Natural killer cell (primary cell): ENCODE measurements around the gene SPATA2L. TPM values are rescaled to one million over a fixed set of nuclear protein-coding genes. Genes with fewer than 3 reads are reported as not detected.

Experiments
- ATAC-seq, 3 donors: fragments of 150-1000 bp in 2 of 3; fragments of 200-7000 bp in 1 of 3; cut with Tn5 transposase; 1 replicate in 1 of 3; 2 replicates in 2 of 3; pipeline ENCODE4 v1.10.0; 2021; ENCODE audit warnings: mild to moderate bottlenecking in 2 of 3, moderate library complexity in 2 of 3
- DNase-seq, 2 donors: peaks; one replicate each; pipeline versions ENCODE4 v3.0.0 to v3.0.0-alpha.2; 2013 to 2021; ENCODE audit warnings: mixed read lengths in 1 of 2
- H3K27ac ChIP-seq: one replicate; pipeline ENCODE4 v1.5.1; 2013; ENCODE audit warnings: mild to moderate bottlenecking, low read length
- H3K27me3 ChIP-seq: one replicate; pipeline ENCODE4 v1.6.1; 2013; ENCODE audit warnings: low read length; ENCODE audit not compliant: control insufficient read depth, insufficient read depth
- H3K36me3 ChIP-seq: one replicate; pipeline ENCODE4 v1.6.1; 2013; ENCODE audit warnings: low read length; ENCODE audit not compliant: control insufficient read depth, insufficient read depth
- H3K4me1 ChIP-seq: one replicate; pipeline ENCODE4 v1.6.1; 2013; ENCODE audit warnings: low read length; ENCODE audit not compliant: control insufficient read depth, insufficient read depth
- H3K4me3 ChIP-seq: one replicate; pipeline ENCODE4 v1.5.1; 2013; ENCODE audit warnings: low read length
- H3K9me3 ChIP-seq: one replicate; pipeline ENCODE4 v1.6.1; 2013; ENCODE audit warnings: low read length; ENCODE audit not compliant: control insufficient read depth, insufficient read depth
- H3K27ac Mint-ChIP-seq, 2 donors: one replicate each; pipeline ENCODE4 v1.8.0; 2022; ENCODE audit warnings: mild to moderate bottlenecking in 2 of 2, mixed read lengths in 2 of 2, moderate library complexity in 1 of 2
- H3K27me3 Mint-ChIP-seq, 2 donors: one replicate each; pipeline ENCODE4 v1.8.0; 2022; ENCODE audit warnings: low read depth in 2 of 2, mixed read lengths in 2 of 2
- H3K36me3 Mint-ChIP-seq: one replicate; pipeline ENCODE4 v1.8.0; 2022; ENCODE audit warnings: mixed read lengths
- H3K4me1 Mint-ChIP-seq, 2 donors: one replicate each; pipeline ENCODE4 v1.8.0; 2022; ENCODE audit warnings: mixed read lengths in 2 of 2
- H3K4me3 Mint-ChIP-seq: one replicate; pipeline ENCODE4 v1.8.0; 2022; ENCODE audit warnings: mild to moderate bottlenecking, moderate library complexity, mixed read lengths
- H3K9me3 Mint-ChIP-seq, 2 donors: one replicate each; pipeline ENCODE4 v1.8.0; 2022; ENCODE audit warnings: mixed read lengths in 2 of 2
- WGBS: methylation state at CpG from one replicate; pipeline ENCODE4 v1.1.7; 2013; ENCODE audit warnings: missing lambda C conversion rate; ENCODE audit not compliant: insufficient coverage; 5-methylcytosine and 5-hydroxymethylcytosine counted together
- intact Hi-C: fragments of 100-400 bp; cut with micrococcal nuclease; formaldehyde crosslinking; loops from one replicate; pipeline ENCODE4 v1.14.2; 2022
- total RNA-seq, 4 donors: library from RNA; stranded (reverse); fragments of 120-200 nt in 1 of 4; gene quantifications; one replicate each; pipeline versions ENCODE4 v1.2.3 to v1.2.4, GENCODE V29; 2013 to 2022
- TF ChIP-seq, protein P1 (sequence below): fragments of 200-600 bp; IDR thresholded peaks from one replicate; pipeline ENCODE4 v1.8.0; 2022; ENCODE audit warnings: antibody characterized with exemption

SPATA2L gene
- total RNA-seq, 3 donors from 2014 or later (not counting 1 experiment from before 2014, with no cell fraction given): 23.1 to 37.9 (median 24.0) TPM

DNA sequence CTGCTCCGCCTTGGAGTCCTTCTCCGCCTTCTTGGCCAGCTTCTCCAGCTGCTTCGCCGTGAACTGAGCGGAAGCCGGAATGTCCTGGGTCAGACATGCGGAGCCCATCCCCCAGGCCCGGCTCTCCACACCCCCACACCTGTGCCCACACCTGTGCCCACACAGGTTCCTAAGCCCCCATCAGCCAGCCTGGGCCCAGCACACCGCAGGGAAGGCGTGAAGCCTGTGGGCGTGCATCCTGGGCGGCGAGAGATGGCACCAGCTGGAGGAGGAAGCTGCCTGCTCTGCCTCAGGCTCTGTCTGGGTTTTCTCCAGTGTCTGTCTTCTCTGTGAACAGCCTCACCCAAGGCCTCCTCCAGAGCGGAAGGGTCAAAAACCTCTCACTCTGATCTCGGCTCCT is 49.9 kb downstream of the SPATA2L start:
- intact Hi-C loops: loop anchor here (10.0 kb wide), 1 partner anchor 87 kb away; the partner anchor contains the start of gene RPL13

DNA sequence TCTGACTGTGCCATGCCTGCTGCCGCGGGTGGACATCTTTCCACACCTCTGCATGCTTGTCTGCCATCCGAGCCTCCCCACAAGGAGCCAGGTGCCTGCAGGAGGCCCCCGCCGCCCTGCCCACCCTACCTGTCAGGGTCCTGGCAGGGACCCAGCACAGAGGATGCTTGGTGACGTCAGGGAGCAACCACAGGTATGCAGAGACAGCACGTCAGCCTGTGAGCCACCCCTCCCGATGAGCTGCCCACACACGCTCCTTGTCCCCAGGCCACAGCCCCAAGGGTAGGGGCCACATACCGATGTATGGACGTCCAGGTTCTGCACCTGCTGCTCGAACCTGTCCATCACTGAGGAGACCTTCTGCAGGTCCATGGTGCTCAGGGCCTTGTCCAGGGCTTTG is 54.6 kb downstream of the SPATA2L start:
- Histone ChIP-seq H3K9me3 (no peaks in the 10 kb centered on the region), H3K36me3 (peaks cover 47% of the 10 kb centered on the region), H3K27me3 (no peaks in the 10 kb centered on the region), H3K4me3 (no peak overlapping the region), H3K4me1 (peaks cover 4% of the 10 kb centered on the region), H3K27ac (no peak overlapping the region)
- WGBS: 94% methylated on average over 12 of the region's 12 CpGs
- Mint-ChIP-seq H3K9me3 (no peaks in the 10 kb centered on the region), H3K4me3 (no peak overlapping the region), H3K4me1 (no peaks in the 10 kb centered on the region), H3K27ac (no peak overlapping the region), H3K36me3 (no peaks in the 10 kb centered on the region), H3K27me3 (no peaks in the 10 kb centered on the region)
- ATAC-seq: no peak
- TF ChIP-seq, protein P1, sequence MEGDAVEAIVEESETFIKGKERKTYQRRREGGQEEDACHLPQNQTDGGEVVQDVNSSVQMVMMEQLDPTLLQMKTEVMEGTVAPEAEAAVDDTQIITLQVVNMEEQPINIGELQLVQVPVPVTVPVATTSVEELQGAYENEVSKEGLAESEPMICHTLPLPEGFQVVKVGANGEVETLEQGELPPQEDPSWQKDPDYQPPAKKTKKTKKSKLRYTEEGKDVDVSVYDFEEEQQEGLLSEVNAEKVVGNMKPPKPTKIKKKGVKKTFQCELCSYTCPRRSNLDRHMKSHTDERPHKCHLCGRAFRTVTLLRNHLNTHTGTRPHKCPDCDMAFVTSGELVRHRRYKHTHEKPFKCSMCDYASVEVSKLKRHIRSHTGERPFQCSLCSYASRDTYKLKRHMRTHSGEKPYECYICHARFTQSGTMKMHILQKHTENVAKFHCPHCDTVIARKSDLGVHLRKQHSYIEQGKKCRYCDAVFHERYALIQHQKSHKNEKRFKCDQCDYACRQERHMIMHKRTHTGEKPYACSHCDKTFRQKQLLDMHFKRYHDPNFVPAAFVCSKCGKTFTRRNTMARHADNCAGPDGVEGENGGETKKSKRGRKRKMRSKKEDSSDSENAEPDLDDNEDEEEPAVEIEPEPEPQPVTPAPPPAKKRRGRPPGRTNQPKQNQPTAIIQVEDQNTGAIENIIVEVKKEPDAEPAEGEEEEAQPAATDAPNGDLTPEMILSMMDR: no peak
- intact Hi-C loops: no loop called here
- DNase-seq: no peak

More for the DNA sequence above, 49.9 kb downstream of the SPATA2L start:
- TF ChIP-seq, protein P1: no peak
- Histone ChIP-seq H3K27me3 (no peaks in the 10 kb centered on the region), H3K4me1 (peaks cover 24% of the 10 kb centered on the region), H3K9me3 (no peaks in the 10 kb centered on the region), H3K27ac (no peak overlapping the region), H3K36me3 (peaks cover 30% of the 10 kb centered on the region), H3K4me3 (no peak overlapping the region)
- Mint-ChIP-seq H3K4me1 (peaks cover 15 to 19% of the 10 kb centered on the region in 2 donors), H3K4me3 (no peak overlapping the region), H3K27ac (no peak overlapping the region), H3K9me3 (no peaks in the 10 kb centered on the region), H3K36me3 (no peaks in the 10 kb centered on the region), H3K27me3 (no peaks in the 10 kb centered on the region)
- DNase-seq (no peak), ATAC-seq (no peak)
- WGBS: 92% methylated on average over 15 of the region's 15 CpGs

Other genes with a start within 250 kb of the SPATA2L start
- 100 to 1,000 TPM; 230 to 299 (median 287) TPM for gene ANKRD11, start 211.1 kb downstream of the SPATA2L start, total RNA-seq
- gene SPG7, start 193.3 kb downstream of the SPATA2L start, total RNA-seq: 100 to 1,000 TPM; 142 to 195 (median 180) TPM
- 1,000 to 10,000 TPM; 1,286 to 1,549 (median 1,294) TPM for gene RPL13, start 141.0 kb downstream of the SPATA2L start, total RNA-seq
- gene CPNE7, start 125.9 kb downstream of the SPATA2L start, total RNA-seq: 1 to 10 TPM; 1.1 to 1.8 (median 1.2) TPM
- not detected for gene DPEP1, start 88.1 kb downstream of the SPATA2L start, total RNA-seq
- gene CHMP1A, start 44.0 kb downstream of the SPATA2L start, total RNA-seq: 100 to 1,000 TPM; 124 to 135 (median 134) TPM
- 10 to 100 TPM in 1 of 3 donors, 1 to 10 TPM in 2; 6.5 to 11.9 (median 8.4) TPM for gene SPATA33, start 43.9 kb downstream of the SPATA2L start, total RNA-seq
- gene CDK10, start 15.0 kb downstream of the SPATA2L start, total RNA-seq: 100 to 1,000 TPM; 102 to 123 (median 114) TPM
- 10 to 100 TPM; 31.7 to 43.0 (median 35.4) TPM for gene VPS9D1, start 19.2 kb upstream of the SPATA2L start, total RNA-seq
- gene ZNF276, start 19.8 kb upstream of the SPATA2L start, total RNA-seq: 100 to 1,000 TPM; 146 to 206 (median 186) TPM
- gene FANCA, start 114.9 kb upstream of the SPATA2L start, total RNA-seq: 10 to 100 TPM; 43.3 to 45.4 (median 45.1) TPM
- 1 to 10 TPM; 4.5 to 8.7 (median 6.5) TPM for gene SPIRE2, start 126.8 kb upstream of the SPATA2L start, total RNA-seq
- gene TCF25, start 171.9 kb upstream of the SPATA2L start, total RNA-seq: 100 to 1,000 TPM; 509 to 682 (median 567) TPM
- 10 to 100 TPM; 12.3 to 22.2 (median 13.7) TPM for gene MC1R, start 217.2 kb upstream of the SPATA2L start, total RNA-seq
- 1 to 10 TPM; 1.1 to 1.3 (median 1.2) TPM for gene TUBB3, start 221.6 kb upstream of the SPATA2L start, total RNA-seq
- gene DEF8, start 247.1 kb upstream of the SPATA2L start, total RNA-seq: 10 to 100 TPM; 43.0 to 60.3 (median 50.1) TPM